OCI-M2 (cell line): Measurements from ENCODE around the gene TMEM106C.

Experiments
- DNase-seq: peaks from one replicate; lab custom pipeline; 2025; ENCODE audit not compliant: unreplicated experiment; lab: John Stamatoyannopoulos, UW

Gene TMEM106C

GRCh38 chr12:48015129-48015528, 51.7 kb downstream of the TMEM106C start:
- DNase-seq, result no peak

- no peak for DNase-seq
Observed at GRCh38 chr12:48015954-48016353, 52.6 kb downstream of the TMEM106C start.

- no peak for DNase-seq
Observed at GRCh38 chr12:48016373-48017020, 53.1 kb downstream of the TMEM106C start.

GRCh38 chr12:48017496-48017895, 54.1 kb downstream of the TMEM106C start:
- no peak for DNase-seq

- no peak for DNase-seq
Observed at GRCh38 chr12:48017921-48018617, 54.7 kb downstream of the TMEM106C start.
